PC-9 (cell line): ENCODE data around the gene PRICKLE3.

Experiments used
- CTCF ChIP-seq: fragments of 200-600 bp; sonication (generic); conservative IDR thresholded peaks from 2 replicates; pipeline ENCODE4 v1.6.1; 2017; ENCODE audit warnings: mixed run types, antibody characterized with exemption, mild to moderate bottlenecking, moderate library complexity
- EZH2 ChIP-seq: fragments of 200-600 bp; sonication (generic); IDR thresholded peaks from 2 replicates; pipeline ENCODE4 v1.8.0; 2017; ENCODE audit warnings: antibody characterized with exemption, low read depth

GRCh38 chrX:49153467-49153866, 32.7 kb downstream of the PRICKLE3 start:
- no peak for TF ChIP-seq CTCF
- TF ChIP-seq EZH2 = no peak
